GM18505 (cell line): ENCODE measurements around the gene FOXB1.

Experiments used
- ATAC-seq: cut with Tn5 transposase; IDR thresholded peaks from one replicate; pipeline ENCODE4 v1.9.1; 2021; ENCODE audit not compliant: unreplicated experiment
- POLR2A ChIP-seq: IDR thresholded peaks from 4 replicates; pipeline ENCODE4 v1.6.1; 2011; ENCODE audit warnings: borderline replicate concordance; ENCODE audit not compliant: insufficient read depth, insufficient read length; ENCODE audit errors: extremely low read depth

FOXB1 gene

GRCh38 chr15:60004009-60004845, at the start of gene FOXB1:
FOXB1 (plus strand) TSS chr15:60004311; CDS start chr15:60004964, 653 bp downstream.
- no peak for TF ChIP-seq POLR2A
- no peak for ATAC-seq

DNA sequence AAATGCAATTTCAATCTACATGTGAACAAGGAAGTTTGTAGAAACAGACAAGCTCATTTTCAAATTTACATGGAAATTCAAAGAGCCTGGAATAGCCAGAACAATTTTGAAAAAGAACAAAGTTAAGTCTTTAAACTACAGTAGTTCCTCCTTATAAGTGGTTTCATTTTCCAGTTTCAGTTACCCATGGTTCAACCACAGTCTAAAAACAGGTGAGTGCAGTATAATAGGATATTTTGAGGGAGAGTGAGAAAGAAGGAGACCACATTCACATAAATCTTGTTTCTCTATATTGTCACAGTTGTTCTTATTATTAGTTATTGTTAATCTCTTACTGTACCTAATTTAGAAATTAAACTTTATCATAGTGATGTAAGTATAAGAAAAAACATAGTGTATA, 45.8 kb upstream of the FOXB1 start:
- TF ChIP-seq POLR2A, result no peak
- no peak for ATAC-seq

DNA sequence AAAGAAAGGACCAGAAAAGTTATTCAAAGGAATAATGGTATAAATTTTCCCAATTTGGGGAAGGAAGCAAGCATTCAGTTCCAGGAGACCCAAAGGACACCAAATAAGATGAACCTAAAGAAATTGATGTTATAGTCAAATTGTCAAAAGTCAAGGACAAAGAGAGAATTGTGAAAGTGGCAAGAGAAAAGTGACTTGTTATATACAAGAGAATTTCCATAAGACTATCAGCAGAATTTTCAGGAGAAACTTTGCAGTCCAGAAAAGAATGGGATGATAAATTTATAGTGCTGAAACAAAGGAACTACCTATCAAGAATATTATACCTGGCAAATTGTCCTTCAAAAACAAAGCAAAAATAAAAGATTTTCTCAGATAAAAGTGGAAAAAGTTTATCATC, 43.8 kb upstream of the FOXB1 start:
- ATAC-seq, result no peak
- no peak for TF ChIP-seq POLR2A

DNA sequence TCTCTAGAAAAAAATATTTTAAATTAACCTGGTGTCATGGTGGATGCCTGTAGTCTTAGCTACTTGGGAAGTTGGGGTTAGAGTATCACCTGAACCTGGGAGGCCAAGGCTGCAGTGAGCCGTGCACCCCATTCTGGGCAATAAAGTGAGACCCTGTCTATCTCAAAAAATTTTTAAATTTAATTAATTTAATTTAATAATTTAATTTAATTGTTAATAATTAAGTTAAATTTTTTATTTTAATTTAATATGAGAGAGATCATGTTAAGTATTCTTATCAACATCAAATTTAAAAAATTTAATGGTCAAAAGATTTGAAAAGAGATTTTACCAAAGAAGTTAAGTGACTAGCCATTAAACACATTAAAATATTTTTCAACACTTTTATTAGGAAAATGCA, 40.8 kb upstream of the FOXB1 start:
- TF ChIP-seq POLR2A, result no peak
- no peak for ATAC-seq

- ATAC-seq, result no peak
These were observed 40.2 kb upstream of the FOXB1 start for GRCh38 chr15:59963925-59964324.

DNA sequence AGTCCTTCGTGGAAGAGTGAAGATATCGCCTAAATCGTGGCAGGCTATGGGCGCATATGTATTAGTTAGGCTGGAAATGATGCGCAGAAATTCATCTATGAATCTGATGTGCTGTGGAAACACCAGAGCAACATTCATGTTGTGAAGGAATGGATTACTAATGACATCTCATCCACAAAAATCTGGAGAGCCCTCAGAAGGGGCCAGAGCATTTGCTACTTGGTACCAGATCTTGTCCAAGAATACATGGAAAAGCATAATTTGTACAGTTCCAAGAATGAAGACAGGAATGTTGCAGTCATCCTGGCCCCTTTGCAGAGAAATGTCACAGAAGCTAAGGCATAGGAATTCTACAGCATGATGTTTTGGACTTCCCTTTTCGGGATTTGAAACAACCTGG, 38.4 kb upstream of the FOXB1 start:
- no peak for TF ChIP-seq POLR2A

More at GRCh38 chr15:59963925-59964324, 40.2 kb upstream of the FOXB1 start:
- TF ChIP-seq POLR2A, result no peak

DNA sequence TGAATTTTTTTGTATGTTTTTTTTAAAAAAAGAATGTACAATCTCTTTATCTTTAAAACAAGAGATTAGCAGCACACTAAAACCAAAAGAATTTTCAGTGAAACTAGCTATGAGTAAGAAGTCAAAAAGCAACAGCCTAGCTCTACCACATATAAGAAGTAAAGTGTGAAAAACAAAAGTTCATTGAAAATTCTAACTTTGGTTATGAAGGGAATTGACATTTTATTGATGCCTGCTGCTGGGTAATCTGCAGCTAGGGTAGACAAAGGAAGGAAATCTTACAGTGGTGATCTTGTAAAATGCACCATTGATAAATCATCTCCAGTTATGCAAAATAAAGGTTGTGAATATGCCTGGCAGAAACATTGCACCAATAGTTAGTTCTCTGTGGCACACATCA, 37.8 kb upstream of the FOXB1 start:
- ATAC-seq, result no peak
- no peak for TF ChIP-seq POLR2A

More for the DNA sequence above, 38.4 kb upstream of the FOXB1 start:
- no peak for ATAC-seq

DNA sequence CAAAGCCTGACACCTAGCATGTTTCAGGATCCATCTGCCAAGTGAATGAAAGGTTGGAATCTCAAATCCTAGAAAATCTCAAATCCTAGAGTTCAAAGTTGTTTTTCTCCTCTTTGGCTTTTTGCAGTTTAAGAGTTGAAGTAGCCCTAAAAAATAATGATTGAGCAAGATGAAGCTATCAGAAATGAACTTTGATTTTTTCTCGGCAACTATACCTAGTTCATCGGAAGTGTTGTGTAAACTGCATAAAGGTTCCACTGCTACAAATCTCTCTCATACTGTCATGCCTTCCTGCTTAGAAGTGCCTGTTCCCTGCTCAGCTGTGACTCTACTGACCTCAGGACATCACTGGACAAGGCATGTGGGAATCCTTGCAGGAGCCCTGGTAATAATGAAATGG, 35.8 kb upstream of the FOXB1 start:
- no peak for TF ChIP-seq POLR2A
- ATAC-seq, result no peak

- ATAC-seq, result no peak
- no peak for TF ChIP-seq POLR2A
These were observed 31.9 kb upstream of the FOXB1 start for GRCh38 chr15:59972241-59972640.

GRCh38 chr15:59976480-59977271, 27.4 kb upstream of the FOXB1 start:
- TF ChIP-seq POLR2A, result no peak
- no peak for ATAC-seq

GRCh38 chr15:59991834-59992233, 12.3 kb upstream of the FOXB1 start:
- no peak for ATAC-seq
- no peak for TF ChIP-seq POLR2A

DNA sequence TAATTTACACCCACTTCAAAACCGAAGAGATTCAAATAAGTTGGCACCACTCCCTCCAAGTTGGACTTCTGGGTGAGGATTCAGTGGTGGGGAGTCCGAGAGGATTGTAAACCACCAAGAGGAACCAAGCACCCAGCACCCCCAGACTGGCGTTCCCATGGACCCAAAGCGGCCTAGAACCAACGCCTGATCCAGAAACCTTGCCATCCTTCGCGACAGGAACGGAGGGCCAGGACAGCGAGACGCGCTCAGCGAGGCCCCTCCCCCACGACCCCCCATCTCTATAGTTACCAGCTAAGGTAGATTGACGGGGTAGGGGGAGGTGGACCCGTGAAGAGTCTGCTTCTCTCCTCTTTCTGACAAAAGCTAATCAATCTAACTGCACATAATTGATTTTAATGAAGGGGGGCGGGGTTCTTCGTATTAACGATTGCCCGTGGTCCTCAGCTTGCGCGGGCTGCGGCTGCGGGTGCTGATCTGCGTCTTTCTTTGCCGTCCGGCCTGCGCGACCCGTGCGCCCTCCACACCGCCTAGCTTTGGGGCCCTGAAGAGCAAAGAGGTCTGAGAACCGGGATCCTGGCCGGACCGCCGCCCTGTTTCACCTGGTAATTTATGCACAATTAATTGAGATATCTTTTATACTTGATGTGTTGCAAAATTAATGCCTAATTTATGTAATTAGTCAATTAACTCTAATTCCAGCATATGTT, 10.9 kb upstream of the FOXB1 start:
- no peak for ATAC-seq
- TF ChIP-seq POLR2A, result no peak

GRCh38 chr15:59993950-59994401, 10.1 kb upstream of the FOXB1 start:
- no peak for TF ChIP-seq POLR2A
- no peak for ATAC-seq
